Measurements from ENCODE around the gene SLC30A10. TPM values are rescaled to one million over a fixed set of nuclear protein-coding genes. Genes with fewer than 3 reads are reported as not detected.
"Not testable (repeated sequence)": the region's sequence is repeated elsewhere in the genome, so short reads cannot be mapped to it uniquely, and the experiment has no call there.

Gene SLC30A10
- total RNA-seq, 2 experiments from 2014 or later, result not detected

DNA sequence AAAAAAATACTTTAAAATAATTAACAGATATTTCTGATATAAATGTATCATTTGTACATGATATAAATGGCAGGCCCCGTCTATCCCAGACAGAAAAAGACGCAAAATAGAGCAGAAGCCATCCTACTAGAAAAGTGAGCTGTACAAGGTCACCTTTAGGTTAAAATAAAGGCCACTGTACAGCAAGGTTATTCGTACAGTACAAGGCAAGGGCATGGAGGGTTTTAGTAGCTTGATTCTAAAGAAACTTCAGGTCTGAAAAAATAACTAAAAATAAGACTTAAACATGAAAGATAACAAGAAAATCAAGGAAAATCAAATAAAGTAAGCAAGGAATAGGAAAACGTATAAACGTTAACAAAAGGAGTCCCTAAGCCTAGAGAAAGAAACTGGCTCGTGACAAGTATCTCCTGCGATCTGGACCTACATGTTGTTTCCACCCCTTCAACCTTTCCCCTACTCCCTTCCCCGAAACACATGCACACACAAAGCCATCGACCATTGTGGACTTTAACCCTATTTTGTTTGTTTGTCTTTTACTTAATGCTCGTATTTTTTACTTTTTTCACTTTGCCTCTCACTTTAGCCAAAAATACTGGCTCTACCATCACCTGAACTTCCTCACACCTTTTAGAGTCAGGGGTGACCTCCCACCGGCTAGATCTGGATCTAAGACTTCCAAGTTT, 26.5 kb upstream of the SLC30A10 start:
- Histone ChIP-seq H3K9me2 (ENCODE audit: insufficient read depth, low read length) (no peaks in the 10 kb centered on the region), H3K9me3 (ENCODE audit: low read length) (no peaks in the 10 kb centered on the region), H2AFZ (ENCODE audit: low read length) (no peak overlapping the region), H3K4me2 (ENCODE audit: low read length) (no peak overlapping the region), H3K79me2 (ENCODE audit: insufficient read depth, low read depth, low read length) (no peaks in the 10 kb centered on the region), H3K36me3 (ENCODE audit: insufficient read depth, low read length) (no peaks in the 10 kb centered on the region), H3K4me1 (ENCODE audit: insufficient read depth, low read length, poor library complexity, severe bottlenecking) (no peaks in the 10 kb centered on the region), H3K4me3 (ENCODE audit: low read depth, low read length, poor library complexity, severe bottlenecking) (no peak overlapping the region), H4K20me1 (ENCODE audit: insufficient read depth, low read length) (no peaks in the 10 kb centered on the region), H3K27ac (ENCODE audit: low read depth, low read length, poor library complexity, severe bottlenecking) (no peak overlapping the region)
- DNase-seq (ENCODE audit: low spot score), result no peak
- ChIA-PET POLR2A (interaction anchor here (0.5 to 1.7 kb wide), 2 partner anchors 18 to 713 kb away, joined by 3 to 6 read pairs; no protein-coding TSS in a partner anchor), CTCF (ENCODE audit: unreplicated experiment) (no interaction called here)
- intact Hi-C loops (cut with micrococcal nuclease; ENCODE audit: unreplicated experiment), result no loop called here
- no TSS peak for BruUV-seq (replicated peaks)
- no peak for TF ChIP-seq EZH2phosphoT487 (IDR thresholded peaks at IDR 0.05; ENCODE audit: borderline replicate concordance, low read depth, low read length)
- TF ChIP-seq, protein P1, sequence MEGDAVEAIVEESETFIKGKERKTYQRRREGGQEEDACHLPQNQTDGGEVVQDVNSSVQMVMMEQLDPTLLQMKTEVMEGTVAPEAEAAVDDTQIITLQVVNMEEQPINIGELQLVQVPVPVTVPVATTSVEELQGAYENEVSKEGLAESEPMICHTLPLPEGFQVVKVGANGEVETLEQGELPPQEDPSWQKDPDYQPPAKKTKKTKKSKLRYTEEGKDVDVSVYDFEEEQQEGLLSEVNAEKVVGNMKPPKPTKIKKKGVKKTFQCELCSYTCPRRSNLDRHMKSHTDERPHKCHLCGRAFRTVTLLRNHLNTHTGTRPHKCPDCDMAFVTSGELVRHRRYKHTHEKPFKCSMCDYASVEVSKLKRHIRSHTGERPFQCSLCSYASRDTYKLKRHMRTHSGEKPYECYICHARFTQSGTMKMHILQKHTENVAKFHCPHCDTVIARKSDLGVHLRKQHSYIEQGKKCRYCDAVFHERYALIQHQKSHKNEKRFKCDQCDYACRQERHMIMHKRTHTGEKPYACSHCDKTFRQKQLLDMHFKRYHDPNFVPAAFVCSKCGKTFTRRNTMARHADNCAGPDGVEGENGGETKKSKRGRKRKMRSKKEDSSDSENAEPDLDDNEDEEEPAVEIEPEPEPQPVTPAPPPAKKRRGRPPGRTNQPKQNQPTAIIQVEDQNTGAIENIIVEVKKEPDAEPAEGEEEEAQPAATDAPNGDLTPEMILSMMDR (conservative IDR thresholded peaks at IDR 0.05; ENCODE audit: low read length), result no peak

DNA sequence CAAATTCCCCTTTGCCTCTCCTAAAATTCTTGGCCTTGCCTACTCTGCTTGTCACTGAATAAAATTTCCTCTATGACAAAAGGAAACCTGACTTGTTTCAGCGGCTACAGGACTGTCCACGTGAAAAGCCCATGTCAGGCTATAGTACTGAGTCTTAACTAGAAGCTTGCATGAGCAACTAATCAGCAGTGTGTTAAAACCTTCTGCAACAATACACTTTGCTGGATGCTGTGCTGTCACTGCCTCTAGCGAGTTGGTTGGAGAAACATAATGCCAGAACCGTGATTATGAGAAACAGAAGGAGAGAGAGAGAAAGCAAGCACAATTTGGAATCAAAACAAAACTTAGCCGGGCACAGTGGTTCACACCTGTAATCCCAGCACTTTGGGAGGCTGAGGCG, 25.7 kb upstream of the SLC30A10 start:
- BruUV-seq (replicated peaks), result no TSS peak

DNA sequence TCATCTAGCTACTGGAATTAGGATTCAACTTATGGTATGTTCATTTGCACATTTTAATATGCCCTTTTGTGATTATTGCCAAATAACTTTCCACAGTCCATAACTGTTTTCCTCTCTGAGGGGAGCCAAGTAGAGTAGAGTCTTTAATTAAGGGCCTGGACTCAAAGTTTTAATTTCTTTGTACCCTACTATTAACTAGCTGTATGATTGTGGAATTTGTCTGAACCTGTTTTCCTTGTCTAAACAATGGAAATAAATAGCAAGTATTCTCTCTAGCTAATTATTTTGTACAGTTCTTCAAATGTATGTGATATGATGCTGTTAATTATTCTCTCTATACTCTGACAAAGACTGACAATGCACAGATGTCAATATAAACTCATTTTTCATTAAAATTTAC, 24.0 kb upstream of the SLC30A10 start:
- H3K4me2 ChIP-seq (ENCODE audit: low read length), result no peak overlapping the region
- DNase-seq (ENCODE audit: low spot score), result no peak
- H2AFZ ChIP-seq (ENCODE audit: low read length), result no peak overlapping the region
- no peaks in the 10 kb centered on the region for H4K20me1 ChIP-seq (ENCODE audit: insufficient read depth, low read length)
- H3K9me2 ChIP-seq (ENCODE audit: insufficient read depth, low read length), result no peaks in the 10 kb centered on the region
- no TSS peak for BruUV-seq (replicated peaks)
- H3K27ac ChIP-seq (ENCODE audit: low read depth, low read length, poor library complexity, severe bottlenecking), result no peak overlapping the region
- ChIA-PET CTCF (ENCODE audit: unreplicated experiment) (no interaction called here), POLR2A (interaction anchor here (0.9 kb wide), 1 partner anchor 8 kb away, joined by 4 read pairs; no protein-coding TSS in a partner anchor)
- H3K4me3 ChIP-seq (ENCODE audit: low read depth, low read length, poor library complexity, severe bottlenecking), result no peak overlapping the region
- H3K4me1 ChIP-seq (ENCODE audit: insufficient read depth, low read length, poor library complexity, severe bottlenecking), result no peaks in the 10 kb centered on the region
- intact Hi-C loops (cut with micrococcal nuclease; ENCODE audit: unreplicated experiment), result no loop called here
- no peaks in the 10 kb centered on the region for H3K36me3 ChIP-seq (ENCODE audit: insufficient read depth, low read length)
- no peaks in the 10 kb centered on the region for H3K9me3 ChIP-seq (ENCODE audit: low read length)
- H3K79me2 ChIP-seq (ENCODE audit: insufficient read depth, low read depth, low read length), result no peaks in the 10 kb centered on the region
- TF ChIP-seq EZH2phosphoT487 (IDR thresholded peaks at IDR 0.05; ENCODE audit: borderline replicate concordance, low read depth, low read length), result no peak
- TF ChIP-seq, protein P1 (conservative IDR thresholded peaks at IDR 0.05; ENCODE audit: low read length), result no peak

More for the DNA sequence above, 25.7 kb upstream of the SLC30A10 start:
- H3K79me2 ChIP-seq (ENCODE audit: insufficient read depth, low read depth, low read length), result no peaks in the 10 kb centered on the region
- H3K4me1 ChIP-seq (ENCODE audit: insufficient read depth, low read length, poor library complexity, severe bottlenecking), result no peaks in the 10 kb centered on the region
- intact Hi-C loops (cut with micrococcal nuclease; ENCODE audit: unreplicated experiment), result no loop called here
- no peak overlapping the region for H3K27ac ChIP-seq (ENCODE audit: low read depth, low read length, poor library complexity, severe bottlenecking)
- DNase-seq (ENCODE audit: low spot score), result no peak
- ChIA-PET POLR2A (no interaction called here), CTCF (ENCODE audit: unreplicated experiment) (no interaction called here)
- no peaks in the 10 kb centered on the region for H4K20me1 ChIP-seq (ENCODE audit: insufficient read depth, low read length)
- H3K9me2 ChIP-seq (ENCODE audit: insufficient read depth, low read length), result no peaks in the 10 kb centered on the region
- TF ChIP-seq, protein P1 (conservative IDR thresholded peaks at IDR 0.05; ENCODE audit: low read length), result no peak
- no peak for TF ChIP-seq EZH2phosphoT487 (IDR thresholded peaks at IDR 0.05; ENCODE audit: borderline replicate concordance, low read depth, low read length)
- H3K4me3 ChIP-seq (ENCODE audit: low read depth, low read length, poor library complexity, severe bottlenecking), result no peak overlapping the region
- no peaks in the 10 kb centered on the region for H3K9me3 ChIP-seq (ENCODE audit: low read length)
- H3K36me3 ChIP-seq (ENCODE audit: insufficient read depth, low read length), result no peaks in the 10 kb centered on the region
- H2AFZ ChIP-seq (ENCODE audit: low read length), result no peak overlapping the region
- no peak overlapping the region for H3K4me2 ChIP-seq (ENCODE audit: low read length)

DNA sequence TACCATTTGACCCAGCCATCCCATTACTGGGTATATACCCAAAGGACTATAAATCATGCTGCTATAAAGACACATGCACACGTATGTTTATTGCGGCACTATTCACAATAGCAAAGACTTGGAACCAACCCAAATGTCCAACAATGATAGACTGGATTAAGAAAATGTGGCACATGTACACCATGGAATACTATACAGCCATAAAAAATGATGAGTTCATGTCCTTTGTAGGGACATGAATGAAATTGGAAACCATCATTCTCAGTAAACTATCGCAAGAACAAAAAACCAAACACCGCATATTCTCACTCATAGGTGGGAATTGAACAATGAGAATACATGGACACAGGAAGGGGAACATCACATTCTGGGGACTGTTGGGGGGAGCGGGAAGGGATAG, 20.9 kb upstream of the SLC30A10 start:
- BruUV-seq (replicated peaks); H3K27ac ChIP-seq (ENCODE audit: low read depth, low read length, poor library complexity, severe bottlenecking); H4K20me1 ChIP-seq (ENCODE audit: insufficient read depth, low read length); H3K36me3 ChIP-seq (ENCODE audit: insufficient read depth, low read length); H3K9me2 ChIP-seq (ENCODE audit: insufficient read depth, low read length); intact Hi-C loops (cut with micrococcal nuclease; ENCODE audit: unreplicated experiment); H3K79me2 ChIP-seq (ENCODE audit: insufficient read depth, low read depth, low read length); POLR2A ChIA-PET; H3K4me3 ChIP-seq (ENCODE audit: low read depth, low read length, poor library complexity, severe bottlenecking); DNase-seq (ENCODE audit: low spot score); H3K4me1 ChIP-seq (ENCODE audit: insufficient read depth, low read length, poor library complexity, severe bottlenecking); H3K4me2 ChIP-seq (ENCODE audit: low read length); H2AFZ ChIP-seq (ENCODE audit: low read length); H3K9me3 ChIP-seq (ENCODE audit: low read length); CTCF ChIA-PET (ENCODE audit: unreplicated experiment): not testable (repeated sequence)

Measured in OCI-LY7 (cell line).